RWPE1 (cell line): ENCODE results near the gene FSTL1.

Source experiments
- CTCF ChIA-PET: fragments of 350-600 bp; sonication (Branson Sonifier 250); formaldehyde crosslinking; extraction: SDS; loops from one replicate; lab custom pipeline; 2021; lab: Yijun Ruan, JAX
- POLR2A ChIA-PET: fragments of 400-600 bp; formaldehyde crosslinking; extraction: SDS; loops from one replicate; lab custom pipeline; 2020; ENCODE audit warnings: antibody characterized with exemption; ENCODE audit not compliant: low non-redundant PET; lab: Yijun Ruan, JAX
- DNase-seq: peaks from one replicate; pipeline ENCODE4 v3.0.0; 2012; ENCODE audit warnings: low spot score
- H3K27ac ChIP-seq: fragments of 450-650 bp; 2 replicates; pipeline ENCODE4 v1.5.1; 2017
- TF ChIP-seq, protein P1 (sequence below): fragments of 450-650 bp; conservative IDR thresholded peaks from 2 replicates; pipeline ENCODE4 v1.5.1; 2017; ENCODE audit warnings: low read depth, mild to moderate bottlenecking

Gene FSTL1

DNA sequence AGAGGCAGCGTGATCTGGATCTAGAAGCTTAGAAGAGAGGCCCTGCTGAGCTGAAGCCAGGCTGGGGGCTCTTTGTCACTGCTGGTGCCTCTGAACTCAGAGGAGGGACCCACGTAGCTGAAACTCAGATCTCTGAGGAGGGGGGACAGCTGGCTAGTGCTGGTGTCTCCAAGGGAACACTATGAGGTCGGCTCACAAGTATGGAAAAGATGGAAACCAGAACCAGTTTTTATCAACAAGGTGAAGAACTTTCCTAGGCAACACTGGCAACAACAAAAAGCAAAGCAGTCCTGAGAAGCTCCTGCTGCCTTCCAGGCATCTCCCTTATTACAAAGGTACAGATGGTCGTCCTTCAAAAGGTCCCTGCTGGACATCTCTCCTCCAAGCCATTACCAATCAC, 27.0 kb upstream of the FSTL1 start:
- POLR2A ChIA-PET: no interaction called here
- H3K27ac ChIP-seq: no peak overlapping the region
- TF ChIP-seq, protein P1, sequence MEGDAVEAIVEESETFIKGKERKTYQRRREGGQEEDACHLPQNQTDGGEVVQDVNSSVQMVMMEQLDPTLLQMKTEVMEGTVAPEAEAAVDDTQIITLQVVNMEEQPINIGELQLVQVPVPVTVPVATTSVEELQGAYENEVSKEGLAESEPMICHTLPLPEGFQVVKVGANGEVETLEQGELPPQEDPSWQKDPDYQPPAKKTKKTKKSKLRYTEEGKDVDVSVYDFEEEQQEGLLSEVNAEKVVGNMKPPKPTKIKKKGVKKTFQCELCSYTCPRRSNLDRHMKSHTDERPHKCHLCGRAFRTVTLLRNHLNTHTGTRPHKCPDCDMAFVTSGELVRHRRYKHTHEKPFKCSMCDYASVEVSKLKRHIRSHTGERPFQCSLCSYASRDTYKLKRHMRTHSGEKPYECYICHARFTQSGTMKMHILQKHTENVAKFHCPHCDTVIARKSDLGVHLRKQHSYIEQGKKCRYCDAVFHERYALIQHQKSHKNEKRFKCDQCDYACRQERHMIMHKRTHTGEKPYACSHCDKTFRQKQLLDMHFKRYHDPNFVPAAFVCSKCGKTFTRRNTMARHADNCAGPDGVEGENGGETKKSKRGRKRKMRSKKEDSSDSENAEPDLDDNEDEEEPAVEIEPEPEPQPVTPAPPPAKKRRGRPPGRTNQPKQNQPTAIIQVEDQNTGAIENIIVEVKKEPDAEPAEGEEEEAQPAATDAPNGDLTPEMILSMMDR: no peak
- CTCF ChIA-PET: no interaction called here
- DNase-seq: no peak

DNA sequence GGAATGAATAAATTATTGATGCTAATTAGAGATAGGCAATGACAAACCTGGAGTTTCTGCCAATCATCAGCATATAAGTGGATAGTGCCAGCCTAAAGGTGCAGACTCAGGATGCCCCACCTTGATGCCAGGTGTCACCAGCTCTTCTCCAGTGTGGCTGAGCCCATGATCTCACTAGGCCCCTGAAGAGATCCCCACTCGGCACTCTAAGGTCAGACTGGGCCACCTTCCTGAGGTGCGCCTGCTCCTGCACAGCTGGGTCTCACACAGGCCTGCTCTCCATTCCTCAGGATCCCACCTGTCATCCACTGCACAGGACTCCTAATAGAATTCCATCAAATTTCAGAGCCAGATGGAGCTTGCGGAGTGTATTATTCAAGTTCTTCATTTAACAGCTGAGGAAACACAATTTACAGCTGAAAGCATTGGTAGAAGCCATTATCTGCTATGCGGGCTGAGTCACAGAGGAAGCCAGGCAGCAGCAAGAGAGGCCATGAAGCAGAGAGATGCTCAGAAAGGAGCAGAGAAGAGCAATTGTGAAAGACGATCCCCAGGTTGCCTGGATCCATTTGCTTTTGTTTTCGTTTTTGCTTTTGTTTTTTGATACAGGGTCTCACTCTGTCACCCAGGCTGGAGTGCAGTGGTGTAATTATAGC, 25.1 kb upstream of the FSTL1 start:
- no peak overlapping the region for H3K27ac ChIP-seq
- POLR2A ChIA-PET: no interaction called here
- no peak for DNase-seq
- CTCF ChIA-PET: interaction anchor here (0.9 kb wide), 1 partner anchor 19 kb away, joined by 3 read pairs; no protein-coding TSS in a partner anchor
- TF ChIP-seq, protein P1: no peak

DNA sequence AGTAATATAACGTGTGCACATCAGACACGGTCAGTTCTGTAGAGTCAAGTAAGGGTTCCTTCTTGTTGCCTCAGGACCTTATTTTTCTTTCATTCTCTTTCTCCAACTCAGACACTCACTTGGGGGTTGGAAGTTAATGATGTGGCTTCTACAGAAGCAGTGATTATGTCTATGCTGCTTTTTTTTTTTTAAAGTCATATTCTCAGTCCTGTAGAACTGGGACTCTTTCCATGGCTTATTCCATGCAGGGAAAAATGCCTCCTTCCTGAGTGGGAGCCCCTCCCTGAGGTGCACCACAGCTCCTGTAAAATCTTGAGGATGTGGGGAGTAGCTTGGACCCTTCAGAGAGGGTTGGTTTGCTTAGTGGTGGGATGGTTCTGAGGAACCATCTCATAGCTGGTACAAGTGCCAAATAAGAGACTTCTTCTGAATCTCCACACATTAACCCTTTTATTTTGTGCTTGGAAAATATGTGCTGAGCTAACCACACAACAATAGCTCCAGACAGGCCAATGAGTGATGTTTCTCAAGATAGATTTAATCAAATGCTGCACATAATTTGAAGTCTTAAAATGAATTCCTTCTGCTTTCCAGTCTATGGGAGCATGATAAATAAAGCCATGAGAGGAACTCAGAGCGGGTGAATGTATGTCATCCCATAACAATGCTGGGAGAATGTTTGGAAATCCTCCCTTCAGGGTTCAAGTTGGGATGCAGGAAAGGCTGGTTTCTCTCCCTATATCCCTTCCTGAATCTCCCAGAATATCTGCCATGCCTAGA, 23.3 kb upstream of the FSTL1 start:
- ChIA-PET CTCF (interaction anchor here (0.6 kb wide), 1 partner anchor 83 kb away, joined by 3 read pairs; no protein-coding TSS in a partner anchor), POLR2A (no interaction called here)
- TF ChIP-seq, protein P1: no peak
- no peak for DNase-seq
- no peak overlapping the region for H3K27ac ChIP-seq

DNA sequence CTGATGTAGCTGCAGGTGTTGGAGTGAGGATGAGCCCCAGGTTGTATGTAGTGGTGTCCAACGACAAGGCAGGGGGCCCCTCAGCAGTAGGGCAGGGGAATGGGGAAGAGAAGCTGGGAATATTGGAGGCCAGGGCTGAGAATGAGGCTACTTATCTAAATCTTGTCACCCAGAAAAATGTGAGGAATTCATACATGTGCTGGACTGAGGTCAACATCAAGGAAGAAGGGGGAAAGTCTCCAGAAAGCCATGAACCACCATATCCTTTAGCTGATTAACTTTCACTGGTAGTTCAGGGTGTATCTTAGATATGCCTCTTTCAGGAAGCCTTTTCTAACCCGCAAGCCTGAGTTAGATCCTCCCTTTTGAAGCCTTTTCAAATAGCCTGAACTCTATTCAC, 22.6 kb upstream of the FSTL1 start:
- DNase-seq: no peak
- ChIA-PET CTCF (interaction anchor here (0.6 kb wide), 1 partner anchor 83 kb away, joined by 3 read pairs; no protein-coding TSS in a partner anchor), POLR2A (no interaction called here)
- H3K27ac ChIP-seq: no peak overlapping the region
- TF ChIP-seq, protein P1: no peak

DNA sequence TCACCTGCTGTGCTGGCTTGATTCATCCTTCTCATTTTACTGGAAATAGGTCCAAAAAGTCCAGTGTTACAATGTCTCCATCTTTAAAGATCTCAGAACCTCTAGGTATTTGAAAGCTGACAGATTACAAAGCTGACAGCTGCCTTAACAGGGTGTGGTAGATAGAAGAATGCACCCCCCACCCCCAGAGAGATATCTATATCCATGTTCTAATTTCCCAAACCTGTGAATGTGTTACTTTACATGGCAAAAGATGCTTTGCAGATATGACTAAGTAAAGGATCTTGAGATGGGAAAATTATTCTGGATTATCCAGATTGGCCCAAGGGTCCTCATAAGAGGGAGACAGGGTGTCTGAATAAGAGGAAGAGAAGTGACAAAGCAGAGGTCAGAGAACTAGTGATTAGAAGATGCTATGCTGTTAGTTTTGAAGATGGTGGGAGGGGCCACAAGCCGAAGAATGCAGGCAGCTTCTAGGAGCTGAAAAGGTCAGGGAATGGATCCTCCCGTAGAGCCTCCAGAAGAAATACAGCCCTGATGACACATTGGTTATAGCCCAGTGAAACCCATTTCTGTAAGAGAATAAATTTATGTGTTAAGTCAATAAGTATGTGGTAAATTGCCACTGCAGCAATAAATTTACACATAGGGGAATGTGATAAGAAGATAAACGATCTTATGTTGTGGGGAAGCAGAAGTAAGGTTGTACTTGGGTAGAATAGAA, 21.5 kb upstream of the FSTL1 start:
- CTCF ChIA-PET: interaction anchor here (0.7 kb wide), 1 partner anchor 269 kb away, joined by 3 read pairs; no protein-coding TSS in a partner anchor
- POLR2A ChIA-PET: no interaction called here
- DNase-seq: no peak
- H3K27ac ChIP-seq: no peak overlapping the region
- TF ChIP-seq, protein P1: no peak

DNA sequence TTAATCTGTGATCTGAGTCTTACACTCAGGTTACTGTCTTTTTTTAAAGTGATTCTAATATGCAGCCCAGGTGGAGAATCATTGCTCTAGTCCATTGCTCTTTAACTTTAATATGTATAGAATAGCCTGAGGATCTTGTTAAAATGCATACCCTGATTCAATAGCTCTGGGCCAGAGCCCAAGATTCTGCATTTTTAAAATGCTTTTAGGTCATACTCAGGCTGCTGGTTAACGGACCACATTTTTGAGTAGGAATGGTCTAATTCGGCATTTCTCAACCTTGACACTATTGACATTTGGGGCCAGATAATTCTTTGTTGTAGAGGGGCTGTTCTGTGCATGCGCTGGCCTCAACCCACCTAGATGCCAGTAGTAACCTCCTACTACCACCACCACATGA, 20.9 kb upstream of the FSTL1 start:
- ChIA-PET POLR2A (no interaction called here), CTCF (interaction anchor here (0.7 to 1.2 kb wide), 2 partner anchors 11 to 268 kb away, joined by 3 read pairs; no protein-coding TSS in a partner anchor)
- H3K27ac ChIP-seq: no peak overlapping the region
- no peak for DNase-seq
- TF ChIP-seq, protein P1: no peak
